ENCODE measurements around the gene SELENOM.

Gene SELENOM, protein sequence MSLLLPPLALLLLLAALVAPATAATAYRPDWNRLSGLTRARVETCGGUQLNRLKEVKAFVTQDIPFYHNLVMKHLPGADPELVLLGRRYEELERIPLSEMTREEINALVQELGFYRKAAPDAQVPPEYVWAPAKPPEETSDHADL

DNA sequence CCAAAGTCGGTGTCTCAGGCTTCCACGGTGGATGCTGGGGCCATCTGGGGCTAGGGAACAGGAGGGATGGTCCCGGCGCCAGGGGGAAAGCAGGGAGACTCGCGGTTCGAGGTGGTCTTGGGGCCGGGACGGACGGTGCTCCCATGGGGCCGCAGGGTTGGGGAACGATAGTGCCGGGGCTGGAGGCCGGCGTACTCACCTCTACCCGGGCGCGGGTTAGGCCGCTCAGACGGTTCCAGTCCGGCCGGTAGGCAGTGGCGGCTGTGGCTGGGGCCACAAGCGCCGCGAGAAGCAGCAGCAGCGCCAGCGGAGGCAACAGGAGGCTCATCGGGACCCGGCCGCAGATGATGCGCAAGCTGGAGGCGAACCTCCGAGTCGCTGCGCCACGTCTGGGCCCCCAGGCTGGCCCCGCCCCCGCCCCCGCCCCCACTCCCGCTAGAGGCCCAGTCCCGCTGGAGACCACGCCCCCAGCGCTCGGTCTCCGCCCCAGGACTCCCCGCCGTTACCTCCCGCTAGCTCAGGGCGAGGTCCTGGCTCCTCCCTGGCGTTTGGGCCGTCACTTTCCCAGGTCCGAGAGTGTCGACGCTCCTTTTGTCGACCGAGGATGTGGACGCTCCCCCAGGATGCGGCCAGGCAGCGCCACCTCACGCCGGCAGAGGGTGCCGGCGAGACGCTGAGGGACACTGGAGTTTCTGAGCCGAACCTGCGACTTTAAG, at the start of gene SELENOM:
SELENOM (minus strand) TSS at position 391 of the 716 bp plus-strand sequence; CDS start at position 328, 63 bp downstream.
- peak; percentile 95 for DNase-seq (ENCODE audit: low spot score)

DNA sequence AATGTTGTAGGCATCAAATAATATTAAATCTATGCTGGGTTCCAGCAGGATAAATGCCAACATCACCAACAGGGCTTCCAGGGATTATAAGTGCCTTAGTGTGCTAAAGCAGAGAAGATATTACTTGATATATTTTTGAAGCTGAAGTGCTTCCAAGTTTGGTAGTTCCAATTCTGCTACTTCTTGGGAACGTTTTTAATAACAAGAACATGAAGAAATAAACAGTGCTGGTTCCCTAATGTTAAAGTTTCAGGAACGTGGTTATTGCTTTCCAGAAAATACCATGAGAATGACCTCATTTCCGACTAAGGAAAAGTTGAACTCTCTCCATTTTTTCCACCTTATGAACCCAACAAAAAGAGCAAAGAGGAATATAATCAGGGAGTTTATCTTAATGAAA, 48.1 kb upstream of the SELENOM start:
- DNase-seq (ENCODE audit: low spot score), result no peak

DNA sequence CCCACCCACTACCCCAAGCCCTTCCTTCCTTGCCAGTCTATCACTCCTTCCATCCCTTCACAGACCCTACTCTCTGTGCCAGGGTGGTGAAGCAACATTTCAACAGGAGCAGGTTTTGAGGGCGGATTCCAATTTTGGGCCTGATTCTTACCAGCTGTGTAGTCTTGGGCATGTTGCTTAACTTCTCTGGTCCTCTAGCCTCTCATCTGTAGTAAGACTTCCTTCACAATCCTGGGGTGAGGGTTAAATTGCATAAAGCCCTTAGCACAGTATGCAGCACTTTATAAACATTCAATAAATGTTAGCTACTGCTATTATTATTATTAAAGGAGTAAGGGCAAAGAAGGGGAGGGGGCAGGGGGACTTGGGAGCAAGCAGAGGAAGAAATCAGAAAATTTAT, 47.6 kb upstream of the SELENOM start:
- no peak for DNase-seq (ENCODE audit: low spot score)

DNA sequence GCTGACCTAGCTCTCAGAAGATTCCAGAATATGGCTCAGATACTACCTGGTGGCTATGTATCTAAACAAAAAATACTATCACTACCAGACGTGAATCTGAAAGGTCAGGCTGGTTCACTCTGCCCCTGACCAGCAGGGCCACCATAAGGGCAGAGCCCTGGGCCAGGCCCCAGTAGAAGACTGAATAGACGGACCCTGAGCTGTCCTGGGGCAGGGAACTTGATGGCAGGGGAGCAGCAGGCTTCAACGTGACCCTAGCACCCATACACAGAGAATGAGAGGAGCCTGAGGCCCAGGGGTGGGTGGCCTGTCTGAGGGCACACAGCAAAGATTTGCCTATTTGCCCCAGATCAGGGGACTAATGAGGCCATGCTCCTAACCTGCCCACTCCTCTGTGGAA, 46.0 kb upstream of the SELENOM start:
- DNase-seq (ENCODE audit: low spot score), result no peak

DNA sequence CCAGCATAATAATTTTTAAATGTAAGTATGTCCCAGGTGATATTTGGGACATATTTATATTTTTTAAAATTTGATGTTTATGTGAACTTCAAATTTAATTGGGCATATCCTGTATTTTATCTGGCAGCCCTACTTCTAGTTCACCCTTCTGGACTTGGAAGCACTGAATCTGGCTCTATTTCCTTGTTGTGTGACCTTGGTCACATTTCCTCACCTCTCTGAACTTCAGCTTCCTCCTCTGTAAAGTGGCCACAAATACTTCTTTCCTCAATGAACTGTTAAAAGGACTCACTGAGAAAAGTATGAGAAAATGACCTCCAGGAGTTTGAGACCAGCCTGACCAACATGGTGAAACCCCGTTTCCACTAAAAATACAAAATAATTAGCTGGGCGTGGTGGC, 44.5 kb upstream of the SELENOM start:
- no peak for DNase-seq (ENCODE audit: low spot score)

DNA sequence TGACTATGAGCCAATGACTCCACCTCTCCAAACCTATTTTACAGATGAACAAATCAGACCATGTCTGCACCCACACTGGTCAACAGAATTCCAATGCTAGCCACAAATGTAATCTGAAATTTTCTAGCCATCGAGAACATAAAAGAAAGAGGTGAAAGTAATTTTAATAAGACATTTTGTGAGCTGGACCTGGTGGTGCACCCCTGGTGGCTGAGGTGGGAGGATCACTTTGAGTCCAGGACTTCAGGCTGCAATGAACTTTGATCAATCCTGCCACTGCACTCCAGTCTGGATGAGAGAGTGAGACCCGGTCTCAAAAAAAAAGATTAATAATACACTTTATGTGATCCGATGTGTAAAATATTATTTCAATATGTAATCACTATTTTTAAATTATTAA, 43.2 kb upstream of the SELENOM start:
- no peak for DNase-seq (ENCODE audit: low spot score)

DNA sequence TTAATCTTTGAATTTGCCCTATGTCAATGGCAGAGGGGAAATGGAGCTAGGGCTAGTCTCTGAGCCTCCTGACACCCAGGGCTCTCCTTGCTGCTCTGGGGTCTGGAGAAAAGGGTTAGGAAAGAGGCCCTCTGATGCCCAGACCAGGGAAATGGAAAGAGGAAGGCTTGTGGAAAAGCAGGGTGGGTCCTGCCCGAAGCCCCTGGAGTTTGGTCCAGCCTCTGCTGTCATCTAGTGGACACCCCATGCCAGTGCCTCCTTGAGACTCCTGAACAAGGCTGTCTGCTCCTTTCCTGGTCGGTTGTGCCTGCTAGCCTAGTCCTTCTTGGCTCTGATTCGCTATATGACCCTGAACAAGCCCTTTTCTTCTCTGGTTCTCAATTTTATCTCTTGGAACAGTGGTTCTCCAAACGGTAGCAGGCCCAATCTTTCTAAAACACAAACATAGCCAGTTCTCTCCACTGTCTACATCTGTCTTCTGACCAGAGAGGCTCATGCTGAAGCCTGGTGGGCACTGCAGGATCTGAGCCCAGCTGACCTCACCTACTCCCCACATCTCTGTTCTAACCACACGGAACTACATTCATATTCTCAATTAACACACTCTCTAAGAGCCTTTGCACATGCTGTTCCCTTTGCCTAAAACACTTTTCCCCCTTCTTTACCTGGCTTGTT, 41.7 kb upstream of the SELENOM start:
- DNase-seq (ENCODE audit: low spot score), result peak; percentile 82

DNA sequence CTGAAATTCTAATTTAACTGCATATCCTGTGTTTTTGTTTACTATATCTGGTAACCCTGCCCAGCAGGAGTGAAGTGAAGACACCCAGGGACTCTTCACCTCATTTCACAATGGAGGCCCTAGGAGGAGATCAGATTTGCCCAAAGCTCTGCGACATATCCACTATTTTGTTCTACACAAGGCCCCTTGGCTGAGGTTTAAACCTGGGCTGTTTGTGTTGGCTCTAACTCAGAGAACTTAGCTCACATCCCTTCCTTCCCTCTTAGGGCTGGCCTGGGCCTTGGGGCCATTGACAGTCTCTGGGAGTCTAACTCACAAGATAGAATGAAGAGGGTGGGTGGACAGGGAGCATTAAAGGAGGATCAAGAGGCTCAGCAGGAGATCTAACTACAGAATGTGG, 41.1 kb upstream of the SELENOM start:
- DNase-seq (ENCODE audit: low spot score), result no peak

DNA sequence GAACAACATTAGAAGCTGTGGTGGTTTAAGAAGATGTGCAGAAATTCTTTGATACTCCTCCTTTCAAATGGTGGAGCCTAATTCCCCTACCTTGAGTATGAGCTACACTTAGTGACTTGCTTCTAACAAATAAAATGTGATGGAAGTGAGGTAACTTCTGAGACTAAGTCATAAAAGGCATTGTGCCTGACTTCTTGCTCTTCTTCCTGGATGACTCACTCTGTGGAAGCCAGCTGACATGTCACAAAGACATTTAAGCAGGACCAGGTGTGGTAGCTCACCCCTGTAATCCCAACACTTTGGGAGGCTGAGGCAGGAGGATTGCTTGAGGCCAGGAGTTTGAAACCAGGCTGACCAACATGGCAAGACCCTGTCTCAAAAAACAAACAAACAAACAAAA, 36.9 kb upstream of the SELENOM start:
- no peak for DNase-seq (ENCODE audit: low spot score)

DNA sequence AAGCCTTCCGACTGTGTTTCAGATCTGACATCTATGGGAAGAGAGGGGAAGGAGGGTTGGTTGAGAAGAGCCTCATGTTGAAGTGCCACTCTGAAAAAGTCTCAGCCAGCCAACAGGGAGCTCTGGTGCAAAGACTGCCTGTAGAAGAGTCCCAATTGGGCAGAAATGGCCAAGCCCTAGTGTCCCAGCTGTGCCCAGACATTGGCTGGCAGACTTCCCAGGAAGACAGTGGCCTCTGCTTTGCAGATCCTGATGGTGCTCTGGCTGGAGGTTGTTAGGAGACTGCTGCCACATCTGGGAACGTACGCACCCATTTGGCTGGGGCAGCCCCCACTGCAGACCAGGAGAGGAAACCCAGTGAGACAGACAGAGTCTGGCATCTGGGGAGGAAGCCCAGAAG, 36.2 kb upstream of the SELENOM start:
- no peak for DNase-seq (ENCODE audit: low spot score)

DNA sequence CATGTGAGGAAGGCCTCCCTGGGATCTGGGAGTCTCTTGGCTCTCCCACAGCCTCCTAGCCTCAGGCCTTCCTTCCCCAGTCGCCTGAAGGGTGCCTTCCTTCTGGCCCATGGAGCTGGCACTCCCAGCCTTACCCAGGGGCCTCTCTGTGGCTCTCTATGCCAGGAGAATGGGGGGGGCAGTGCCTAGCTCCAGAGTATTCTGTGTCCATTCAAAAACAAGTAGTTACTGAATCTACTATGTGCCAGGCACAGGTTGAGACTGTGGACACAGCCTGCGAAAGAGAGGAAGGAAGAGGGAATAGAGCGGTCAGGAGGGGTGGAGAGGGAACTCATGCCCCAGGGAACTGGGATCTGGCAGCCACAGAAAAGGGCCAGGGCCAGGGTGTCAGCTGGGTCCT, 35.7 kb upstream of the SELENOM start:
- no peak for DNase-seq (ENCODE audit: low spot score)

DNA sequence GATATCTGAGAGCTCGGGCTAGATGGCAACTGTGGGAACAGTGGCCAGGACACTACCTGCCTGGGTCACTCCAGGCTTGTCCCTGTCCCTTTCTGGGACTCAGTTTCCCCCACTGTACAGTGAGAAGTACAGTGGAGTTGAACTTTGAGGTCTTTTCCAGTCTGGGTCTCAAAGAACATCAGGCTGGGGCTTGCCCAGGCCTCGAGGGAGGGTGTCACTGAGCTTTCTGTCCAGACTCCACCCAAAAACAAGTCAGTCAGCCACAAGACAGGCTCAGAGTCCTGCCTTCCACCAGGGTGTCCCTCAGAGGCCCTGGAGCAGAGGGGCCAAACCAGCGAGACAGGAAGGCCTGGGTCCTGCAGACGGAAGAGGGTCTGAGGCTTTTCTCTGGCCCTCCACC, 34.9 kb upstream of the SELENOM start:
- no peak for DNase-seq (ENCODE audit: low spot score)

DNA sequence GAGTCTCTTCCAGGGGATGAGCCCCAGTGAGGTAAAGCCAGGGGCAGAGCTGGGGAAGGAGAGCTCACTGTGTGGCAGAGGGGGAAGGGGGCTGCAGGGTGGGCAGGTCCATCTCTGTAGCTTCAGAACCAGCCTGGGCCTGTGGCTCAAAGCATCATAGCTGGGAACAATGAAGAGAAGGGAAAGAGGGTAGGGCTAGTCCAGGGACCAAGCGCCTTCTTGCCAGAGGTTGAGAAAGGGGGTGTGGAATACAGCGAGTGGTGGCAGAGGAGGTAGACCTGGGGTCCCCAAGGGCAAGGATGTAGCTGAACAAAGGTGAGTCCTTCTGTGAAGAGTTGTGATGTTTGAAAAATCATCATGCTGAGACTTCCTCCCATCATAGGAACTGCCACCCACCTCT, 34.2 kb upstream of the SELENOM start:
- no peak for DNase-seq (ENCODE audit: low spot score)

DNA sequence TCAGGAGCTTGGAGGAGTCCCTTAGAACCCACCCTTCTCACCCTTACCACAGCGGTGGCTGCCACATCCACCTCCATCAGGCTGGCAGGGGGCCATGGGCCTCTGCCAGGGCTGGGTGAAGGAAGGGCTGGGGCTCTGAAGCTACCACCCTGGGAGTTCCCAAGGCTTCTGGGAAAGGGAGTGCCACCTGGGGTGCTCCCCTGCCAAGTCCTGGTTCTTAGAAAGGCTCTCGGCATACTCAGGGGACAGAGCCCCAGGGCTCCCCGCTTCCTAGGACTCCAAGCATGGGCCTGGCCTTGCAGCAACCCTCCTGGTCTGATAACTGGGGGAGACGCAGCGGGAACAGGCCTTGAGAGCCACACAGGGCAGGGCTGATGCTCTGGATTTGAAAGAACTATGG, 33.4 kb upstream of the SELENOM start:
- DNase-seq (ENCODE audit: low spot score), result peak; percentile 45

DNA sequence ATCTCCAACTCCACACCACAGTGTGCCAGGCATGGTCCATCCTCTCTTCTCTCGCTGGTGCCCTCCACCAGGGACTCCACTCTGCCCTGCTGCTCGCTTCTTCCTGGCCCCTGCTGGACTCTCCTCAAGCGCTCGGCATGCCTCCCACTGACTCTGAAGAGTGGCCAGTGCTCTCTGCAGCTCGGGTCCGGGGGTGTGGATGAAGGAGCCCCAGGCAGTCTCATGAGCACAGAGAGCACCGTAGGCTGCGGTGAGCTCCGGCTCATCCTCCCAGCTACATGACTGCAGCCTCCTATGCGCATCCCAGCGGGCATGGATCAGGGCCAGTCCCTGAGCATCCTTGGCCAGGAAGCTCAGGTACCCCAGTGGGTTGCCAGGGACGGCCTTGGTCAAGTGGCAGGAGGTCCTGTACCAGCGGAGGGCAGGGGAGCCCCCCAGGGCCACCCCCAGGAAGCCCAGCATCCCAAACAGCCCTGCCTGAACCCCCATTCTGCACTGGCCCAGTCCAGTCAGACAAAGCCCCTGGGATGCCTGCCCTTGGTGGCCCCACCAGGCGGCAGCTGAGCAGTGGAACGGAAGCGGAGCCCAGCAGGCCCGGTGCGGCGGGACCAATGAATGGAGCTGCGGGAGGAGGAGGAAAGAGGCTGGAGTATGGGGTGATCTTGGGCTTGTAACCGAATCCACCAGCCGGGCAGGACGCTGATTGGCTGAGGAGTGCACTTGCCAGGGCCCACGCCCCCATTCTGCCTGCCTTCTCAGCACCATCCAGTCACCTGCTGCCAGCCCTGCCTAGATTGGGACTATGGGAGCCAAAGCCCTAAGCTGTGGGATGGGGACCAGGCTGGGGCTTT, 32.7 kb upstream of the SELENOM start, which contains the start of gene PLA2G3:
PLA2G3 (minus strand) TSS at position 643 of the 851 bp plus-strand sequence; CDS start at position 489, 154 bp downstream.
- peak; percentile 94 for DNase-seq (ENCODE audit: low spot score)

DNA sequence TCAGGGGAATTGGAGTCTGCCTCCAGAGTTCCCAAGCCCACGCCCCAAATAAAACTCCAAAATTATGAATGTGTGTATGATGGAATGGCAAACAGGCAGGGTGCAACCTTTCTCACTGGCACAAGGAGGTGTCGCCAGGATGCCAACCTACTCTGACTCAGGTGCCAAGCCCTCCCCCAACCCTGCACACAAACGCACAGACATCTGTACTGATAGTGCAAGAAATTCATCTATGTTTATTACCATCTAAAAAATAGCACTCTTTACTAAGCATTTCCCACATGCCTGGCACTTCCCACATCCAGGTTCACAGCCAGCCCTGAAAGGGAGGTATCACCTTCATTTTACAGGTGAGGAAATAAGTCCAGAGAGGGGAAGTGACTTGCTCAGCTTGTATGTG, 31.7 kb upstream of the SELENOM start:
- no peak for DNase-seq (ENCODE audit: low spot score)

DNA sequence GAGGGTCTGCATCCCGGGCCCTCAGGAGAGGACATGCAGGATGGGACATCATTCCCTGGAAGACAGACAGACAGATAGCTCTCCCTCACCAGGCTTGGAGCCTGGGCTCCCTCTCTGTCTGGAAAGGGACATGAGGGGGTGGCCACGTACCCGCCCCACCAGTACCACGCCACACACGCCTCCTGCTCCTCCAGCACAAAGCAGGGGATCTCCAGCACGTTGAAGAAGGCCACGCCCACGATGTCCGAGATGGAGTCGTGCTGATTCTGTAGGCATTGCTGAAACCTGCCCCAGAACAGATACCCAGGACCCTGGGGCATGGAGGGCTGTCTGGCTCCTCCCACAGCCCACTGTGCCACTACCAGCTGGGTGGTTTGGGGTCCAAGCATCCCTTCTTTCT, 30.8 kb upstream of the SELENOM start:
- DNase-seq (ENCODE audit: low spot score), result no peak

DNA sequence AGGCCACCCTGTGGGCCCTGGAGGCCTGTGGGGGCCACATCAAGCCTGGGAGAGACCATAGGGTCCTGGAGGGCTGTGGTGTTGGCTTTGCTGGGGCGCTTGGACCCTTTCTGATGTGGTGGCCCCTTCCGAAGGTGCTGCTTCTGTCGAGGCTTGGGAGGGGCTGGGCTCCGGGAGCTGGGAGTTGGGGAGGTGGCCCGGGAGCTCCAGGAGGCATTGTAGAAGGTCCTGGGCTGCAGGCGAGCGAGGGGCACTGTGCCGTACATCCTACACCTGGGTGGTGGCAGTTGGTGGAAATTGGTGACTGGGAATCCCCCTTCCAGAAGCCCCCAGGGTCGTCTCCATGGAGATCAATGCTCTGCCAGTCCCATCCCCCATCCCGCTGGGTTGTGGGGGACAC, 30.4 kb upstream of the SELENOM start:
- no peak for DNase-seq (ENCODE audit: low spot score)

DNA sequence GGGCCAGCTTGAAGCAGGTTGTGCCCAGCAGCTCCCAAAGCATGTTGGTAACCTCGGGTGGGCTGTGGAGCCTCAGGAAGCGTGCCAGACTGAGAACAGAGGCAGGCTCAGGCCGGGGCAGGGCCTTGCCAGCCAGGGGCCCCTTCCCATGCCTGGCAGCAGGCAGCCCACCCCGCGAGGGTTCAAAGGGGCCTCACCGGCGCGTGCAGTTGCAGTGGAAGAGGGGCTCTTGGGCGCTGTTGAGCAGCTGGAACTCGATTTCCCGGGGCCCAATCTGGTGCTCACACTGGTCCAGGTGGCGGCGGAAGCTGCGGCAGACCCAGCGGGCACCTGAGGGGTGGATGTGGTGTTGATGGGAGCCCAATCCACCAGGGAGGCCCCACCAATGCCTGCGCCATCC, 29.3 kb upstream of the SELENOM start:
- DNase-seq (ENCODE audit: low spot score), result peak; percentile 40

DNA sequence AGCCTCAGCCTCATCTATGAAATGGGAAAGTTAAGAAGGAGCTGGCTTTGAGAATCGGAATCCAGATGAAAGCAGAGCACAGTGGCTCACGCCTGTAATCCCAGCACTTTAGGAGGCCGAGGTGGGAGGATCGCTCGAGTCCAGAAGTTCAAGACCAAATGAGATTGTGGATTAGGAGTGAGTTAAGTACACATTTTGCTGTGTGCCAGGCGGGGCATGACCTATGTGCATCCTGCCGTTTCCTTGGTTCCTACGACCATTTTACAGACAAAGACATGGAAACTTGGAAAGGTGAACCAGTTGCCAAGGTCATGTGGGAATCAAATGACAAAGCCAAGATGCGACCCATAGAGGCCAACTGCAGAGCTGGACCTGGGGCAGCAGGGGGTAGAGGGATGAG, 28.8 kb upstream of the SELENOM start:
- no peak for DNase-seq (ENCODE audit: low spot score)

DNA sequence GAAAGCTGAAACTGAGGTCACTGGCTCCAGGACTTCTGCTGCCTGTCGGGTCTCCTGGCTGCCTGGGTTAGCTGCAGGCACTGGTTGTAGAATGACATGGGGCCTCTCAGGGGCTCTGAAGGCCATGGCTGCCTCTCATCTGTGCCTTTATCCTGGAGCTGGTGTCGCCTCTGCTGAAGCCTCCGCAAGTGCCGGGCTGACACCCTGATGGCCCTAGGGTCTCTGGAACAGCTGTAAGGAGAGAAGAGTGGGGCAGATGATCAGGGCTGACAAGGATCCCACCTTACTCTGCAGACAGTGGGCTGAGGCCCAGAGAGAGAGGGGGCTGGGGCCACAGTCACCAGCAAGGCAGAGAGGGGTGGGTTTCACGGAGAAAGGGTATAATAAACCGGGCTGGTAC, 28.3 kb upstream of the SELENOM start:
- DNase-seq (ENCODE audit: low spot score), result no peak

DNA sequence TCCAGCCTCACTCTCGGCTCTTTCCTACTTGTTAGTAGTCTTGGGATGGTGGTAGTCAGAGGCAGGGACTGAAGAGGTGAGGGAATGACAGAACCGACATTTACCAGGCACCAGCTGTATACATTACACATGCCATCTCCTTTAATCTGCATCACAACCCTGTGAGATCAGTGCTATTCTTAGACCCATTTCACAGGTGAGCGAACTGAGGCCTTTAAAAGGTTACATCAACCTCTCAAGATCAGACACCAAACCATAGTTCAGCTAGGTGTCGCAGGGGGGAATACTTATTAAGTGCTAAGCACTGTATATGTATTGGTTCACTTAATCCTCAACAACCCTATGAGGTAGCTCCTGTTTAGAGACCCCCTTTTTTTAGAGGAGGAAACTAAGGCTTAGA, 27.3 kb upstream of the SELENOM start:
- no peak for DNase-seq (ENCODE audit: low spot score)

DNA sequence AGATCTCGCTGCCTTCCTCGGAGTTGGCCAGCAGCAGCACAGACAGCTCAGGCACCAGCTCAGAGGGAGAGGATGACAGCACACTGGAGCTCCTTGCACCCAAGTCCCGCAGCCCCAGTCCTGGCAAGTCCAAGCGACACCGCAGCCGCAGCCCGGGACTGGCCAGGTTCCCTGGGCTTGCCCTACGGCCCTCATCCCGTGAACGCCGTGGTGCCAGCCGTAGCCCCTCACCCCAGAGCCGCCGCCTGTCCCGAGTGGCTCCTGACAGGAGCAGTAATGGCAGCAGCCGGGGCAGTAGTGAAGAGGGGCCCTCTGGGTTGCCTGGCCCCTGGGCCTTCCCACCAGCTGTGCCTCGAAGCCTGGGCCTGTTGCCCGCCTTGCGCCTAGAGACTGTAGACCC, 26.5 kb upstream of the SELENOM start:
- DNase-seq (ENCODE audit: low spot score), result no peak

Measured in ecto neural progenitor cell (in vitro differentiated cells).